PC-3 (cell line): ENCODE data around the gene UCHL1.

Experiments used
- EZH2 ChIP-seq: fragments of 300-600 bp; sonication (generic); IDR thresholded peaks from one replicate; pipeline ENCODE4 v1.6.1; 2017; ENCODE audit warnings: antibody characterized with exemption, mild to moderate bottlenecking, low read length; ENCODE audit not compliant: unreplicated experiment
- EZH2phosphoT487 ChIP-seq: fragments of 300-600 bp; sonication (generic); IDR thresholded peaks from 2 replicates; pipeline ENCODE4 v1.6.1; 2018; ENCODE audit warnings: mild to moderate bottlenecking, antibody characterized with exemption, low read length, borderline replicate concordance
- TF ChIP-seq, protein P1 (sequence below): fragments of 300-600 bp; sonication (generic); conservative IDR thresholded peaks from 2 replicates; pipeline ENCODE4 v1.5.1; 2017; ENCODE audit warnings: antibody characterized with exemption, low read depth, mild to moderate bottlenecking, low read length

DNA sequence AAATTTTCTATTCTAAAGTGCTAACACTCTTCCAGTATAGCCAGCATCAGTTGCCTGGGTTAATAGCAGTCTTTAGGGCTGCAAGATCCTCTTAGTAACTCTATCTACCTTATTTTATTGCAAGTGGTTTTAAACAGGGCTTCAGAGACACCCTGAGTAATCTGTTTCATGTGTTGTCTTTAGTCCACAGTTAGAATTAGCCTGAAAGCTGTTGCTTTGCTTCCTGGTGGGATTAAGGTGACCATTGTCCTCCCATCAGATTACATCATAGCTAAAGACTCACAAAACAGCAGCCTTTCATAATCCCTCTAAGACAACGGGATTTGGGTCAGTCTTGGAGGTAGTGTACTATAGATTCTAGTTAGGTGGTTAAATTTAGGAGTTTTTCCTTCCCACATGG, 7.5 kb downstream of the UCHL1 start:
- TF ChIP-seq, protein P1, sequence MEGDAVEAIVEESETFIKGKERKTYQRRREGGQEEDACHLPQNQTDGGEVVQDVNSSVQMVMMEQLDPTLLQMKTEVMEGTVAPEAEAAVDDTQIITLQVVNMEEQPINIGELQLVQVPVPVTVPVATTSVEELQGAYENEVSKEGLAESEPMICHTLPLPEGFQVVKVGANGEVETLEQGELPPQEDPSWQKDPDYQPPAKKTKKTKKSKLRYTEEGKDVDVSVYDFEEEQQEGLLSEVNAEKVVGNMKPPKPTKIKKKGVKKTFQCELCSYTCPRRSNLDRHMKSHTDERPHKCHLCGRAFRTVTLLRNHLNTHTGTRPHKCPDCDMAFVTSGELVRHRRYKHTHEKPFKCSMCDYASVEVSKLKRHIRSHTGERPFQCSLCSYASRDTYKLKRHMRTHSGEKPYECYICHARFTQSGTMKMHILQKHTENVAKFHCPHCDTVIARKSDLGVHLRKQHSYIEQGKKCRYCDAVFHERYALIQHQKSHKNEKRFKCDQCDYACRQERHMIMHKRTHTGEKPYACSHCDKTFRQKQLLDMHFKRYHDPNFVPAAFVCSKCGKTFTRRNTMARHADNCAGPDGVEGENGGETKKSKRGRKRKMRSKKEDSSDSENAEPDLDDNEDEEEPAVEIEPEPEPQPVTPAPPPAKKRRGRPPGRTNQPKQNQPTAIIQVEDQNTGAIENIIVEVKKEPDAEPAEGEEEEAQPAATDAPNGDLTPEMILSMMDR = no peak
- TF ChIP-seq EZH2 (no peak), EZH2phosphoT487 (no peak)
